ENCODE results near the gene VPS35L.

VPS35L gene

DNA sequence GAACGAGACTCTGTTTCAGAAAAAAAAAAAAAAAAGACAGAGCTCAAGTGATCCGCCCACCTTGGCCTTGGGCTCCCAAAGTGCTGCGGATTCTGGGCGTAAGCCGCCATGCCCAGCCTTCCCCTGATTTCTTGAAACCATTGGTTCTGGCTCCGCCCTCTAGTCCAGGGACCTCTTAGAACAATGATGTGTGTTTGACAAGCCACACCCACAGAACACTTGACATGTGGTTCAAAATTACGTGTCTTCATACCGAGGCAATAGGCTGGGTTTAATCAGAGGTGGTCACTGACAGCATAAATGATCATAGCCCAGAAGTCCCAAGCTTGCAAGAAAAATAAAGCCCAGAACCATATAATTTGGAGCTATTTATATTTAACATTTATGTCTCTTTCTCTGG is 139.5 kb downstream of the VPS35L start:
- DNase-seq (ENCODE audit: low read depth, low spot score) = no peak

DNA sequence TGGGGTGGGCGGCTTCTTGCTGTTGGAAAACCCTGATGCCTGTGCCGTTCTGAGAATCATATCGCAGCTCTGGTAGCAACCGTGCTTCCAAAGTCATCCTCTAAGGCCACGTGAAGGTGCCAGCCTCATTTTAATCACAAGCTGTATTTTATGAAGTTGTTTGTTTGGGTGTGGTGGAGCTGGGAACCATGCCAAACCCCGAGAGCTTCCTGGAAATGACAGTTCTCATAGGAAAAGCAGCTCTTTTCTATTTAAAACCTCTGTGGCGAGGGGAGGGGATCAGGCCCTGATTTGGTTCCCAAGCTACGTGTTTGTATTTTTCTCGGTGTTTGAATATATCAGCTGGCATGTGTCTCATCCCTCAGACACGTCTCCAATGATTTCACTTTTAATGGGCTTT is 140.8 kb downstream of the VPS35L start:
- DNase-seq (ENCODE audit: low read depth, low spot score) = peak; percentile 96

DNA sequence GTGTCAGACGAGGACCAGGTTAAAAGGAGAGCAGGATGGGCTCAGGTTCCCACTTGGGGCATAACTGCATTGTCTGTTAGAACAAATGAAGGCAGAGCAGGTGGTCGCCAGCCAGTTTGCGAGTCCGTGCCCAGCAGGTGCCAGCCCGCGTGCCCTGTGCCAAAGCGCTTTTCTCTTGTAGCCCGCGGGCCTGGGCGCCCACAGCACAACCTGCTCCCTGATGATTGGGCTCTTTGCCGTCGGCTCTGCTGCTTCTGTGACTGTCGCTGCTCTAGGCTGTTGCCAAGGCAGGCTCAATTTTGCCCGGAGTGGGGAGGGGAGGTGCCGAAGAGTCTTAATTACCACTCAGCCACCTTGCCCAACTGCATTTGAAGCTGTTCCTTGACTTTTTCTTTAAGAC is 141.5 kb downstream of the VPS35L start:
- DNase-seq (ENCODE audit: low read depth, low spot score) = no peak

DNA sequence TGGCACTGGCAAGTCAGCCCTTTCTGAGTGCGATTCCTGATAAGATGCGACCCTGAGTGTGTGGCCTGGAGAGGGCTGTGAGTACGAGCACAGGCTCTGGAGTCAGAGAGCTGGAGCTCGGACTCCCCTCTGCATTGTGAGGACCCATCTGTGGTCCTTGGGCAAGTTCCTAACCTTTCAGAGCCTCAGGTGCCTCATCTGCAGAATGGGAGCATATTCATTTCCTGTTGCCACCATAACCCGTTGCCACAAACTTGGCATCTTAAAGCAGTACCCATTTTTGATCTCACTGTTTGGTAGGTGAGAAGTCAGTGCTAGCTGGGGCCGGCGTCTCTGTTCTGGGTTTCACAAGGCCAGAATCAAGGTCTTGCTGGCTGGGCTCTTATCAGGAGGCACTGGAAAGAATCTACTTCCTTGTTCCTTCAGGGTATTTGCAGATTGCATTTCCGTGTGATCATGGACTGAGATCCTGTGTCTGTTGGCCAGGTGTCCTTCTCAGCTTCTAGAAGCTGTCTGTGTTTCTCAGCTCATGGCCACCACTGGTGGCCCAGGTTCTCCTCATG is 142.3 kb downstream of the VPS35L start:
- DNase-seq (ENCODE audit: low read depth, low spot score) = no peak

DNA sequence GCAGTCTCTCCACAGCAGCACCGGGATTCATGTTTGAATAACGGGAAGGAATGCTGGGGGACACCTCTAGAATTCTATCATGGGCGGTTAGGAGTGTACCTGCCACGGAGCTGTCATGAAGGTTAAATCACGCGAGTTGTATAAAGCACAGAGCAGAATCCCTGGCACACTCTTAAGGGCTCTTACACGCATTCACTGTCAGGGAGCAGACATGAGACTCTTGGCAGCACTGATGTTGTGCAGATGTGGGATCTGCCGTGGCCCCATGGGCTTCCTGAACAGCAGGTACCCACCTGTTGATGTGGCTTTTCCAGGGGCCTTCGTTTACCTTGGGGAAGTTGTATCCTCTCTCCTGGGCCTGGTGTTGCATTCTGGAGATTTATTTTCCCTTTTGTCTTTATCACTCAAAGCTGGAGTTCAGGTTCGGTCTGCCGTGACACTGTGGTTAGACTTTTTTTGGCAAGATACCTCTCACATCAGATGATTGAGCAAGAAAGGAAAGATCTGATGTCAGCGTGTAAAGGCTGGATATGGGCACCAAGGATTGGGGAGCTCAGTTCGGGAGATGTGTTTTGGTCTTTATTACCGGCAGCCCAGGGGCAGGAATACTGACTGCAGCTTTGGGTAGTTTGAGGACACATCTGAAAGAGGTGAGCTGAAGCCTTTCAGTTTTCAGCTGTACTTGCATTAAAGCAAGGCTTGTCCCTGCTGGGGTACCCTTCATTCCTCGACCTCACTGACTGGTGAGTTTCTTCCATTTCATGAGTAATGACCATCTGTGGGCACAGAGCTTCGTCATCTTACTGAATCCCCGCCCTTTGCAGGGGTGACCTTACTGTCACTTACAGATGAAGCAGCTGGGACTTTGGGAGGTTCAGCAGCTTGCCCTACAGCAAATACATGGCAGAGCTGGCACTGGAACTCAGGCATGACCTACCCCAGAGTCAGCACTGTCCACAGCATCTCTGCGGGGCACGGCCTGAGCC is 143.3 kb downstream of the VPS35L start:
- peak; percentile 57 for DNase-seq (ENCODE audit: low read depth, low spot score)

DNA sequence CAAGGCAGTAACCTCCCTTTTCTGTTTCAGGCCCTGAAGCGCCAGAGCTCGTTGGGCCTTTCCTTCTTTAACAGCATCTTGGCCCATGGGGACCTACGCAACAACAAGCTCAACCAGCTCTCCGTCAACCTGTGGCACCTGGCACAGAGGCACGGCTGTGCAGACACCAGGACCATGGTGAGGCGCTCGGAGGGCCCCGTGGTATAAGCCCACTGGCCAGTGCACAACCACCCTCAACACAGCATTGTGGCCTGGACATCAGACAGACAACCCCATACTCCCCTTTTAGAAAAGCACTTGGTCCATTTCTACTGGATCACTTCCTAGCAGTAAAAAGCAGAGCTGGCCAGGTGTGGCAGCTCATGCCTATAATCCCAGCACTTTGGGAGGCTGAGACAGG is 144.0 kb downstream of the VPS35L start:
- no peak for DNase-seq (ENCODE audit: low read depth, low spot score)

DNA sequence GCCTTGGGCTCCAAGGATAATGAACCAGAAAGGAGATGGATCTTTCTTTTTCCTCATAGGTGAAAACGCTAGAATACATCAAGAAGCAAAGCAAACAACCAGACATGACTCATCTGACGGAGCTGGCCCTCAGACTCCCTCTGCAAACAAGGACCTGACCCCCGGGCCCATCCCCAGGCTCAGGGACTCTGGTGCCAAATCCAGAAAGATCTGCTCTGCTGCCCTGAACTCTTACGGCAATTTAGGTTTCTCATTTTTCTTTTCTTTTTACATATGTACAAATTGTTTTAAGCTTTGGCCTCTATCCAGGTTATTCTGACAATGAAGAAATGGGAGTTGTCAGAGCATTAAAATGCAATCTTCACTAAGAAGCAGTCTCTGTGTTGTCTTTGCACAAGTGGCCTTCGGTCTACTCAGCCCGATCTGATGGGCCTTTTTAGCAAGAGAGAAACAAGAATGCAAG is 144.8 kb downstream of the VPS35L start:
- peak; percentile 79 for DNase-seq (ENCODE audit: low read depth, low spot score)

DNA sequence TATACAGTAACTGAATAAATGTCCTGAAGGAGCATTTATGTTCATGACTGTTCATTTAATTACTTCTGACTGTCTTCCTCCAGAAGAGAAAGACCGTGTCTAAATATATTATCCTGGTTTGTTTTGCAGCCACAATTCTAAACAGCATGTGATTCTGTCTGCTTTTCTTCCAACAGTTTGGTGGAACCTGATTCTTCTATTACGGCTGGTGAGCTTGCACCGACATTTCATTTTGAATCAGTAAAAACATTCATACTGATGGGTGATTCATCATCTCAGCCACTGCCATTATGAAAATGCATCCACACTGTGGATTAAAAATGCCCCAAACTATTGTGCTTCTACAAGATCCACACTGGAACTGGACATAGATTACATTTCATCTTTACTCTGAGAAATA is 145.6 kb downstream of the VPS35L start:
- peak; percentile 44 for DNase-seq (ENCODE audit: low read depth, low spot score)

DNA sequence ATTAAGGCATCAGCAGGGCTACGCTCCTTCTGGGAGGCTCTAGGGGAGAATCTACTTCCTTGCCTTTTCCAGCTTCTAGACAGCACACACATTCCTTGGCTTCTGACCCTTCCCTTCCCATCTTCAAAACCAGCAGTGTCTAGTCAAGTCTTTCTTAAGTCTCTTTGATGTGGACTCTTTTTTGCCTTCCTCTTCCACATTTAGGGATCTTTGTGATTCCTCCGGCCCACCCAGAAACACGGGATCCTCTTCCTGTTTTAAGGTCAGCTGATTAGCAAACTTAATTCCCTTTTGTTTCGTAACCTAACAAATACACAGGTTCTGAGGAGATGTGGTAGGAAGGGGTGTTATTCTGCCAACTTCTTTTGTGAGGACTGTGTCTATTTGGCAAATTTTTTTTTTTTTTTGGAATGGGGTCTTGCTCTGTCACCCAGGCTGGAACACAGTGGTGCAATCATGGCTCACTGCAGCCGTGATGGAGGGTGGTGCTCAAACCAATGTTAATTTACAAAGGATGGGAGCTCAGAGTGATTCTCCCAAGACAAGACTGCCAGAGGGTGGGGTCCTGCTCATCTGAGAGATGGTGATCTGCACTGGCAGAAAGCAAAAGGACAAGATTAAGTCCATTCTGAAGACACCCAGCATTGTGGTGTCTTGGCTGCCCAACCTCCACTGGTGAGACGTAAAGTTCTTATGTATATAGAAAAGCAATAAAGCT is 147.8 kb downstream of the VPS35L start:
- no peak for DNase-seq (ENCODE audit: low read depth, low spot score)

DNA sequence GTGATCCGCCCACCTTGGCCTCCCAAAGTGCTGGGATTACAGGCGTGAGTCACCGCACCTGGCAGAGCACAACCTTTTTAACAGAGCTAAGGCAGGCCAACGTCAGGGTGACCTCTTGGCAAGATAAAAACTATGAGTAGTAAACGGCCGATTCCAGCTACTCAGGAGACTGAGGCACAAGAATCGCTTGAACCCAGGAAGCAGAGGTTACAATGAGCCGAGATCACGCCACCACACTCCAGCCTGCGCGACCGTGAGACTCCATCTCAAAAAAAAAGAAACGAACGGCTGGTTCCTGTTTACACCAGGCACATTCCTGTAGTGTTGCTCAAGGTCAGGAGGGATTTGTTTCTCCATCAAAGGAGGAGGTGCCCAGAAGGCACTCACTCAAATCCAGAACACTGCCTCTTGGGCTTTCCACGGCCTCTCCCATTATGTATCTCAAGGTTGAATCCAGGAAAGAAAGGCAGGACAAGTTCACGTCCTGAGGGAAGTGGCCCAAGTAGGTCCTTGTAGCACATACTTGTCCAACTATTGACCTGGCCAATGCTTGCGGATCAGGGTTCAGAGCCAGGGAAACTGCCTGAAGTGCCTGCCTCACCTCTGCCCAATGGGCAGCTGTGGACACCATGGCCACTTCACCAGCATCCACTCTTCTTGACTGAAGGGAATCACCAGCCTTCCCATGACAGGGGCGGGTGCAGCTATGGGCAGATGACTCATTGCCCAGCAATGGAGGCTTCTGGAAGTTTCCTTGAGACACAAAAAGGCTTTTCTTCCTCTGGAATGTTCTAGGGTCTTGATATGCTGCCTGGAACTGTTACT is 149.0 kb downstream of the VPS35L start:
- peak; percentile 72 for DNase-seq (ENCODE audit: low read depth, low spot score)

DNA sequence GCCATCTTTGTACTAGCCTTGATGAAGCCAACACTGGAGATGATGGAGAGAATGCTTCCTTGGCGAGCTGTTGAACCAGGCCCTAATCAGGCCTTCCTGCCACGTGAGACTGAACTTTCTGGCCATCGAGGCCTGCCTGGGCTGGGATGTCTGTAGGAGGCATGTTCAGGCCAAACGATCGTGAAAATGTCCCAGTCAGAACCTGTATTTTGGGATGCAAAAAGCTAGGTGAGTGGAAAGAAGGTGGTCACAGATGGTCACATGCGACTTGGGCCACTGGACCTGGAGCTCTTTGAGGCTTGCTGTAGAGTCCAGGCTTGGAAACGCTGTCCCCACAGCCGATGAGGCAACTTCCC is 149.6 kb downstream of the VPS35L start:
- DNase-seq (ENCODE audit: low read depth, low spot score) = no peak

DNA sequence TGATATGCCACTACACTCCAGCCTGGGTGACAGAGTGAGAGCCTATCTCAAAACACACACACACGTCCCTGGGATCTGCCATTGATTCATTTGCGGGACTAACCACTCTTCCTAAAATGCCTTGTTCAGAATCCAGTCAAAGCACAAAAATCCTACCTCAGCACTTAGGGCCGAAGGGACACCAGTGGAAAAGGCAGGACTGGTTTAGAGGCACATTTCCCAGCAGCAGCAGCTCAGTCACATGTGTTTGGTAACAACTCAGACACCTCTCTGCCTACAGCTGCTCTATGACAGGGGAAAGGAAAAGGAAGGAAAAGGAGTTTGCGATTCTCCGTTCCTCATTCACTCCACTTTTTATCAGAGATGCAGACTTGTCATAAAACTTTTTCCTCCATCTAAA is 150.3 kb downstream of the VPS35L start:
- no peak for DNase-seq (ENCODE audit: low read depth, low spot score)

DNA sequence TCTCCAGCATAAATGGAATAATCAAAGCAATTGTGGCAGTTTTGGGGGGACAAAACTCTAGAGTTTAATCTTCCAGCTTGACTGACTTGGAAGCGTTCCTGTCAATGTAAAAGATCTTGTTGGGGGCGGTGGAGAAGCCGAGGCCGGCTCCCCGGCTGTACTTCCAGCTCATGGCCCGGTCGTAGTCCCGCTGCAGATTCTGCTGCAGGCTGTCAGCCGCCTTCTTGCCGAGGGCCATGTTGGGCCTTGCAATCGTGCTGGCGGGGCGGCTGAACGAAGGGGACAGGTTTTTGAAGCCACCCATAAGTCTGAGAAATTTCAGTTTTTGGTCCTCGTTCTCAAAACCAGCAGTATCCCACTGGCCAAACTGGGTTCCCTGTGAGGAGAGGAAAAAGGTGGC is 151.3 kb downstream of the VPS35L start:
- no peak for DNase-seq (ENCODE audit: low read depth, low spot score)

DNA sequence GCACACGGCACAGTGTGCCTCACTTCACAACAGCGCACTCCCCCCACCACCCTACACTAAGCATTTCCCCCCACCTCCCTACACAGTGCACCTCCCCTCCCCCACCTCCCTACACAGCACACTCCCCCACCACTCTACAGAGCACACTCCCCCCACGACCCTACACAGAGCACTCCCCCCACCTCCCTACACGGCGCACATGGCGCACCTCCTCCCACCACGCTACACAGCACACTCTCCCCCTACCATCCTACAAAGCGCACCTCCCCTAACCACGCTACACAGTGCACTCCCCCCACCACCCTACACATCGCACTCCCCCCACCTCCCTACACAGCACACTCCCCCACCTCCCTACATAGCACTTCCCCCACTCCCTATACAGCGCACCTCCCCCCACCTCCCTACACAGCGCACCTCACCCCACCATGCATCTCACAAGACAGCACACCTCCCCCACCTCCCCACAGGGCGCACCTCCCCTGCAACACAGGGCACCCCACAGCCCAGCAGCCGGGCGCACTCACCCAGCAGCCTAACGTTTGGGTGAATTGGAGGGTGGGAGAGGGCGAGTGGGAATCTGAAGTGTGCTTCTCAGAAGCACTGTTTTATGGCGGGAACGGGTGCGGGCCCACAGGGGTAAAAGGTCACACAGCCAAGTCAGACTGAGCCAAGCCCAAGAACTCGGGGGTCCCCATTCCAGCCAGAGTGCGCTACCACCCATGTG is 152.2 kb downstream of the VPS35L start:
- DNase-seq (ENCODE audit: low read depth, low spot score) = no peak

DNA sequence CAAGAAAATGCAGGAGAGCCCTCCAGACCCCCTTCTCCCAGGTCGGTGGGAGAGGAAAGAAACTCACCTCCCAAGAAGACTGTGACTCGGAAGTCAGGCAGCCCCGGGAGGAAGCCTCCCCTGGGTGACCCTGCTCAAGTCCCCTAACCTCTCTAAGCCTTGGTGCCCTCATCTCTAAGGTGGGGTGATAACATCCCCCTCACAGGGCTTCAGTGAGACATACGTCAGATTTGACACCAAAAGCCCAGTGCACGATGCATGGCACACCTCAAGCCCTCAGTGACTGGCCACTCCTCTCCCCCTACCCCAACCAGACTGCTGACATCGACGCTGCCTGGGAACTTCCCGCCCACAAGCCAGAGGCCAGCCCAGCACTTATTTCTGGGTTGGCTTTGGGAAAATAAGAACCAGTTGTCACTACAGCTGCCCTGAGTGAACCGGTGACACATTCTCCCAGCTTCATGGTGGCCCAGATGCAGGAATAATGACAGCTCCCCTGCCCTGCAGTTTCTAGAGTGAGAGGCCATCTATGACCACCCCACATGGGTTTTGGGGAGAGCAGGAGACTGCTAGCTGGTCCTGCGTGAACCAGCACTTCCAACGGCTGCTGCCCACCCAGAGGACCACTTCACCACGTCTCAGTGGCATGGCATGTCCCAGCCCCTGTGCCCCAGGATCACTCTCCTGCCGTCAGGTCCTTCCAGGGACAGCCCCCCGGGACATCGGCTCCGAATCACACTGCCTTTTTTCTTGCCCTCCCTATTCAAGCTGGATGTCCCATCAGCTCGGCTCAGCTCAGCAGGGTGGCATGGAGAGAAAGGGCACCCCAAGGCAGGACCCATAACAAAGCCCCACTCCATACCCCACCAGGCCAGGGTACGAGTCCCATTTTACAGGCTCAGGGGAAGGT is 153.0 kb downstream of the VPS35L start:
- no peak for DNase-seq (ENCODE audit: low read depth, low spot score)

DNA sequence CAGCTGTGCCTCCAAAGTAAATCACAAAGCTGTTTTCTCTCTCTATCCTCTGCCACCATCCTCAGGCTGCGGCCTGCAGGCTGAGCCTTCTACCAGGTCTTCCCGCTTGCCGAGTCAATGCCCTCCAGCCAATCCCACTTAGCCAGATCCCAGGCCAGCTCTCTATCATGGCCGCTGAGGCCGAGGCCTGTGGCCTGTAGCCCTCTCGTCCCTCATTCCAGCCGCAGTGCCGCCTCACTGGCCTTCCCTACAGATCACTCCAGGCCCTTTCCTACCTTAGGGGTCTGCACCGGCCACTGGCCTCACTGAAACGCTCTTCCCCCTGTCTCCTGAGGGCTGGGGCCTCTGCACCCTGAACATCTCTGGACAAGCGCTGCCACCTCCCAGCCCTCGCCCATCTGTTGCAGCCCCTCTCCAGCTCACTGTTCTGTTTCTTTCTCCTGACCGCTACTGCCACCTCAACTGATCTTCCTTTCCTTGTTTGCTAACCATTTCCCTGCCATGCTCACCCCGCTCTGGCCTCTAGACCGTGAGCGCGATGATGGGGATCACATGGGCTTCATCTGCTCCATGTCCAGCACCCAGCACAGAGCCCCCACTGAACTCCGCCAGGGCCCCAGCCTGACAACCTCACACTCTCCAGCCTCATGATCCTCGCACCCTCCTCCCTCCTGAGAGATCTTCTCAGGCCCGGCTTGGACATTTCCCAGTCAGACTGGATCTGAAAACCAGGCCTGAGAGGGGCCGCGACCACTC is 154.1 kb downstream of the VPS35L start:
- DNase-seq (ENCODE audit: low read depth, low spot score) = no peak

DNA sequence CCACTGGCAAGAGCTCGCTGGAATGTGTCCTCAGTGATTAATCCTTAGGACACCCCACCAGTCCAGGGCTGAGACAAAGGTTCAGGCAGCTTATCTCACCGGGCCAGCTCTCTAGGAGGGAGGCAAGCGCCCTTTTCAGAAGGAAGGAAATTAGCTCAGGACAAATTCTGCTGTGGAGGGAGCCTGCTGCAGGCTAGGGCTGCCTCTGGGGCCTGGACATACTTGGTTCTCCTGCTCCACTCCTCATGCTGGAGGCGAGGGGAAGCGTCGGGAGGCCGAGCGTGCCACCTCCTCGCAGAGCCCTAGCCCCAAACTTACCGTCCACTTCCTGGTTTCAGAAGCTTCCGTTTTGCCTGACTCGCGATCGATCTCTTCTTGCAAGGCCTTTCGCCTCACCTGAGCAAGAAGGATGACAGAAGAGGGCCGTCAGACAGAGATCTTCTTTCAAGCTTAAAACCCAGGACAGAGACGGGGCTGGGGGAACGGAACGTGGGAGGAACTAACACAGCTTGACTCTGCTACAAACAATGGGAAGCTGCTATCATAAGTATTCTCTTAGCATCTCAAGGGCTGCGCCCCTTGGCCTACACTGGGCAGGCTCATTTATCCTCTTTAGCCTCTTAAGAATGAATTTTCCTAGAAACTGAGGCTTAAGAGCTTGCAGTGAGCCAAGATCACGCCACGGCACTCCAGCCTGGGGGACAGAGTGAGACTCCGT is 154.8 kb downstream of the VPS35L start:
- no peak for DNase-seq (ENCODE audit: low read depth, low spot score)

DNA sequence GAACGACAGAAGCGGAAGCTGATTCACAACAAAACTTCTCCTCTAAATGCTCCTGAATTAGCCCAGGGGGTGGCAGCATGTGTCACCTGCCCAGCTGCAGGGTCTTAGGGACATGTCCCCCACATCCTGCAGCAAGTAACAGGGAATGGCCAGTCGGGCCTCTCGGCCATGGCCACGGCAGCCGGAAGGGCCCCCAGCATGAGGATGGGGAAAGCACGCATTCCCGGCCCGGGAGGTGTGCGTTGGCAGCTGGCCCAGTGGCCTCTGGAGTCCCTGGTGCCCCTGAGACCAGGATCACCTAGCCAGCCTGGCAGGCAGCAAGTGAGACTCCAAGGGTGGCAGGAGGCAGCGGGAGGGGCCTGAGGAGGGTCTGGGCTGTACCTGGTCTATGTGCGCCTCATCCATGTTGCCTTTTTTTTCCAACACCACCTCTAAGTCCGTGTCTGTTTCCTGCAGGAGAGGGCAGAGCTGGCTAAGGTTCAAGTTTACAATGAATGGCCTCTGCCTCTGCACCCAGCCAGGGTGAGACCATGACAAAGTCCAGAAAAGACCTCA is 155.6 kb downstream of the VPS35L start:
- no peak for DNase-seq (ENCODE audit: low read depth, low spot score)

Data from astrocyte of the hippocampus (primary cell).